ENCODE measurements around the gene CDH13.

DNA sequence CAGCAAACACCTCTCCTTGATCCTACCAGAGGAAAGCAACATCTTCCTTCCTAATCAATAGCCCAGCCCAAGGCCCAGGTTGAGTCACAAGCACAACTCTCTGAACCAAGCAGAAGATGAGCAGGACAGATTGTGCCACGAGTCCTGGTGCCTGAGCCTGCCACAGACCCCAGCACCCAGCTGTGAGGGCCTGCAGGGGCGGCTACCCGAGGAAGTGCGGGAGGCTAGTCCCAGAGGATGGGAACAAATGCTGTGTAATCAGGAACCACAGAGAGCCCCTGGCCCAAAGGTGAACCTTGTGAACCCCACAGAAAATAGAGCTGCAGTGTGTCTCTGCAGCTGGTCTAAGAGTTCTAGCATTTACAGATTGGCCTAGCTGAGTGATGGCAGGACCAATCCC lies 1054.2 kb downstream of the CDH13 start:
- TF ChIP-seq, protein P1, sequence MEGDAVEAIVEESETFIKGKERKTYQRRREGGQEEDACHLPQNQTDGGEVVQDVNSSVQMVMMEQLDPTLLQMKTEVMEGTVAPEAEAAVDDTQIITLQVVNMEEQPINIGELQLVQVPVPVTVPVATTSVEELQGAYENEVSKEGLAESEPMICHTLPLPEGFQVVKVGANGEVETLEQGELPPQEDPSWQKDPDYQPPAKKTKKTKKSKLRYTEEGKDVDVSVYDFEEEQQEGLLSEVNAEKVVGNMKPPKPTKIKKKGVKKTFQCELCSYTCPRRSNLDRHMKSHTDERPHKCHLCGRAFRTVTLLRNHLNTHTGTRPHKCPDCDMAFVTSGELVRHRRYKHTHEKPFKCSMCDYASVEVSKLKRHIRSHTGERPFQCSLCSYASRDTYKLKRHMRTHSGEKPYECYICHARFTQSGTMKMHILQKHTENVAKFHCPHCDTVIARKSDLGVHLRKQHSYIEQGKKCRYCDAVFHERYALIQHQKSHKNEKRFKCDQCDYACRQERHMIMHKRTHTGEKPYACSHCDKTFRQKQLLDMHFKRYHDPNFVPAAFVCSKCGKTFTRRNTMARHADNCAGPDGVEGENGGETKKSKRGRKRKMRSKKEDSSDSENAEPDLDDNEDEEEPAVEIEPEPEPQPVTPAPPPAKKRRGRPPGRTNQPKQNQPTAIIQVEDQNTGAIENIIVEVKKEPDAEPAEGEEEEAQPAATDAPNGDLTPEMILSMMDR (IDR thresholded peaks at IDR 0.05; ENCODE audit: insufficient read depth, low read length) = no peak
- no peak for TF ChIP-seq SPI1 (IDR thresholded peaks at IDR 0.05; ENCODE audit: borderline replicate concordance, low read depth)
- no peak for TF ChIP-seq POLR2AphosphoS5 (IDR thresholded peaks at IDR 0.05; ENCODE audit: low read depth)
- TF ChIP-seq GABPA (IDR thresholded peaks at IDR 0.05; ENCODE audit: low read depth) = no peak
- TF ChIP-seq, protein P2, sequence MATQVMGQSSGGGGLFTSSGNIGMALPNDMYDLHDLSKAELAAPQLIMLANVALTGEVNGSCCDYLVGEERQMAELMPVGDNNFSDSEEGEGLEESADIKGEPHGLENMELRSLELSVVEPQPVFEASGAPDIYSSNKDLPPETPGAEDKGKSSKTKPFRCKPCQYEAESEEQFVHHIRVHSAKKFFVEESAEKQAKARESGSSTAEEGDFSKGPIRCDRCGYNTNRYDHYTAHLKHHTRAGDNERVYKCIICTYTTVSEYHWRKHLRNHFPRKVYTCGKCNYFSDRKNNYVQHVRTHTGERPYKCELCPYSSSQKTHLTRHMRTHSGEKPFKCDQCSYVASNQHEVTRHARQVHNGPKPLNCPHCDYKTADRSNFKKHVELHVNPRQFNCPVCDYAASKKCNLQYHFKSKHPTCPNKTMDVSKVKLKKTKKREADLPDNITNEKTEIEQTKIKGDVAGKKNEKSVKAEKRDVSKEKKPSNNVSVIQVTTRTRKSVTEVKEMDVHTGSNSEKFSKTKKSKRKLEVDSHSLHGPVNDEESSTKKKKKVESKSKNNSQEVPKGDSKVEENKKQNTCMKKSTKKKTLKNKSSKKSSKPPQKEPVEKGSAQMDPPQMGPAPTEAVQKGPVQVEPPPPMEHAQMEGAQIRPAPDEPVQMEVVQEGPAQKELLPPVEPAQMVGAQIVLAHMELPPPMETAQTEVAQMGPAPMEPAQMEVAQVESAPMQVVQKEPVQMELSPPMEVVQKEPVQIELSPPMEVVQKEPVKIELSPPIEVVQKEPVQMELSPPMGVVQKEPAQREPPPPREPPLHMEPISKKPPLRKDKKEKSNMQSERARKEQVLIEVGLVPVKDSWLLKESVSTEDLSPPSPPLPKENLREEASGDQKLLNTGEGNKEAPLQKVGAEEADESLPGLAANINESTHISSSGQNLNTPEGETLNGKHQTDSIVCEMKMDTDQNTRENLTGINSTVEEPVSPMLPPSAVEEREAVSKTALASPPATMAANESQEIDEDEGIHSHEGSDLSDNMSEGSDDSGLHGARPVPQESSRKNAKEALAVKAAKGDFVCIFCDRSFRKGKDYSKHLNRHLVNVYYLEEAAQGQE (IDR thresholded peaks at IDR 0.05; ENCODE audit: insufficient replicate concordance, low read depth) = no peak
